DOHH2 (cell line): ENCODE data around the gene GASK1A.

Experiments used
- CTCF ChIP-seq: fragments of 200-600 bp; sonication (generic); IDR thresholded peaks from one replicate; pipeline ENCODE4 v1.5.1; 2014; ENCODE audit warnings: antibody characterized with exemption, mild to moderate bottlenecking, low read depth, low read length; ENCODE audit not compliant: poor library complexity, severe bottlenecking
- EZH2phosphoT487 ChIP-seq: fragments of 200-600 bp; sonication (generic); IDR thresholded peaks from 2 replicates; pipeline ENCODE4 v1.6.1; 2017; ENCODE audit warnings: borderline replicate concordance, mild to moderate bottlenecking, antibody characterized with exemption, low read length, moderate library complexity, mixed read lengths

GRCh38 chr3:43055393-43055792 lies 76.3 kb downstream of the GASK1A start:
- TF ChIP-seq CTCF (no peak), EZH2phosphoT487 (no peak)
